Peyer's patch (tissue), 4 donors: ENCODE measurements around the gene RTP5. TPM values are rescaled to one million over a fixed set of nuclear protein-coding genes. Genes with fewer than 3 reads are reported as not detected.
"Not testable (repeated sequence)": the region's sequence is repeated elsewhere in the genome, so short reads cannot be mapped to it uniquely, and the experiment has no call there.

ENCODE experiments used
- DNase-seq, 3 donors: peaks; one replicate each; pipeline ENCODE4 v3.0.0-alpha.2; 2017 to 2019
- H3K27ac ChIP-seq, 4 donors: fragments of 200-600 bp; sonication (generic); one replicate each; pipeline ENCODE4 v1.5.1; 2016 to 2019
- H3K27me3 ChIP-seq, 2 donors: fragments of 200-600 bp; sonication (generic); one replicate each; pipeline ENCODE4 v1.5.1; 2019
- H3K36me3 ChIP-seq, 3 donors: fragments of 200-600 bp; sonication (generic); one replicate each; pipeline ENCODE4 v1.5.1; 2016 to 2019
- H3K4me1 ChIP-seq, 4 donors: fragments of 200-600 bp; sonication (generic); one replicate each; pipeline ENCODE4 v1.5.1; 2016 to 2019
- H3K4me3 ChIP-seq, 4 donors: fragments of 200-600 bp; sonication (generic); 1 replicate in 3 of 4; 2 replicates in 1 of 4; pipeline ENCODE4 v1.5.1; 2016 to 2019; ENCODE audit warnings: mild to moderate bottlenecking in 1 of 4
- H3K9me3 ChIP-seq, 4 donors: fragments of 200-600 bp; sonication (generic); one replicate each; pipeline ENCODE4 v1.5.1; 2016 to 2019; ENCODE audit warnings: mild to moderate bottlenecking in 1 of 4
- POLR2A ChIP-seq, 2 donors: fragments of 450-650 bp; IDR thresholded peaks; one replicate each; pipeline ENCODE4 v1.5.1; 2017; ENCODE audit warnings: antibody characterized with exemption in 2 of 2, mild to moderate bottlenecking in 2 of 2, moderate library complexity in 2 of 2
- total RNA-seq, 4 donors: library from RNA; depleted of rRNA; stranded (reverse); fragments of >200 nt; gene quantifications; one replicate each; pipeline ENCODE4 v1.1.0, GENCODE V29; 2016
- TF ChIP-seq, protein P1 (sequence below), 6 experiments: fragments of 450-650 bp in 4 of 6; fragments of 200-600 bp in 2 of 6; sonication (generic) in 1 of 6; IDR thresholded peaks; one replicate each; pipeline ENCODE4 v1.5.1; 2017 to 2019; ENCODE audit warnings: antibody characterized with exemption in 6 of 6, mild to moderate bottlenecking in 3 of 6, moderate library complexity in 1 of 6

Gene RTP5
- total RNA-seq, 4 donors from 2014 or later = 0.54 TPM; not detected in 3

DNA sequence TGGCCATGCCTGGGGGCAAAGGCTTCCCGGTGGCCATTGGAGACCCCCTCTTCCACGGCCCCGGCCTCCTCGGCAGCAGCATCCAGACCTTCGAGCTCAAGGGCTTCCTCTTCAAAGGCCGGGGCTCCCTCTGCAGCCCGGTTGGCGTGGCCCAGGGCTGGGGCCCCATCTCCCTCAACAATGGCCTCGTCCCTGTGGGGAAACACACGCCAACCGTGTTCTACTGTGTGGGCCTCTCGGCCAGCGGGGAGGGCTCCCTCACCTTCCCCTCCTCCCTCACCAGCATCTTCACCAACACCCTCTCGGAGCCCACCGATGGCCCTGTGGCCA, 2.7 kb downstream of the RTP5 start:
- Histone ChIP-seq H3K4me3 (no peak overlapping the region), H3K27me3 (no peaks in the 10 kb centered on the region), H3K36me3 (no peaks in the 10 kb centered on the region), H3K4me1 (peaks cover 0 to 6% (median 0%) of the 10 kb centered on the region in 4 donors), H3K9me3 (no peaks in the 10 kb centered on the region), H3K27ac (no peak overlapping the region)
- TF ChIP-seq, protein P1, sequence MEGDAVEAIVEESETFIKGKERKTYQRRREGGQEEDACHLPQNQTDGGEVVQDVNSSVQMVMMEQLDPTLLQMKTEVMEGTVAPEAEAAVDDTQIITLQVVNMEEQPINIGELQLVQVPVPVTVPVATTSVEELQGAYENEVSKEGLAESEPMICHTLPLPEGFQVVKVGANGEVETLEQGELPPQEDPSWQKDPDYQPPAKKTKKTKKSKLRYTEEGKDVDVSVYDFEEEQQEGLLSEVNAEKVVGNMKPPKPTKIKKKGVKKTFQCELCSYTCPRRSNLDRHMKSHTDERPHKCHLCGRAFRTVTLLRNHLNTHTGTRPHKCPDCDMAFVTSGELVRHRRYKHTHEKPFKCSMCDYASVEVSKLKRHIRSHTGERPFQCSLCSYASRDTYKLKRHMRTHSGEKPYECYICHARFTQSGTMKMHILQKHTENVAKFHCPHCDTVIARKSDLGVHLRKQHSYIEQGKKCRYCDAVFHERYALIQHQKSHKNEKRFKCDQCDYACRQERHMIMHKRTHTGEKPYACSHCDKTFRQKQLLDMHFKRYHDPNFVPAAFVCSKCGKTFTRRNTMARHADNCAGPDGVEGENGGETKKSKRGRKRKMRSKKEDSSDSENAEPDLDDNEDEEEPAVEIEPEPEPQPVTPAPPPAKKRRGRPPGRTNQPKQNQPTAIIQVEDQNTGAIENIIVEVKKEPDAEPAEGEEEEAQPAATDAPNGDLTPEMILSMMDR (IDR thresholded peaks at IDR 0.05) = no peak
- TF ChIP-seq POLR2A (IDR thresholded peaks at IDR 0.05) = no peak
- no peak for DNase-seq

DNA sequence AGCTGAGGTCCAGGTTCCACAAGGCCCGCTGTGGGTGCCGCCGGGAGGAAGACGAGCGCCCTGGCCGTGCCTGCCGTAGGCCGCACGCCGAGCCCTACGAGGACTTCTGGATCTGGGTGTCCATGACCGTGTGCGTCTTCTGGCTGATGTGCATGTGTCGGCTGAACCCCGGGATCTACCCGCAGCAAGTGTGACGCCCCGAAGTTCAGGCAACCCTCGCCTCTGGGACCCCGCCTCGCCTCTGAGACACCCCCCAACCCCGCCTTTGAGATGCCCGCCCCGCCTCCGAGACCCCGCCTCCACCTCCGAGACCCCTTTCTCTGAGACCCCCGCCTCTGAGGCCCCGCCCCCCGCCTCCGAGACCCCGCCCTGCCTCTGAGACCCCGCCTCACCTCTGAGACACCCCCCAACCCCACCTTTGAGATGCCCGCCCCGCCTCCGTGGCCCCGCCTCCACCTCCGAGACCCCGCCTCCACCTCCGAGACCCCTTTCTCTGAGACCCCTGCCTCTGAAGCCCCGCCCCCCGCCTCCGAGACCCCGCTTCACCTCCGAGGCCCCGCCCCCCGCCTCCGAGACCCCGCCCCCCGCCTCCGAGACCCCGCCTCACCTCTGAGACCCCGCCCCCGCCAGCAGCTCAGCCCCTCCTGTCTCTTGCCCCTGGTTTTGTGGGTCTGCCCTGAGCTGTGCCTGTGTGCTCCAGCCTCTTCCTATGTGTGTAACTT, 3.7 kb downstream of the RTP5 start:
- Histone ChIP-seq H3K27me3 (no peaks in the 10 kb centered on the region), H3K36me3 (no peaks in the 10 kb centered on the region), H3K27ac (no peak overlapping the region), H3K4me3 (no peak overlapping the region), H3K9me3 (no peaks in the 10 kb centered on the region), H3K4me1 (peaks cover 0 to 6% (median 0%) of the 10 kb centered on the region in 4 donors)
- no peak for DNase-seq
- TF ChIP-seq POLR2A (IDR thresholded peaks at IDR 0.05) = no peak
- TF ChIP-seq, protein P1 (IDR thresholded peaks at IDR 0.05) = no peak

DNA sequence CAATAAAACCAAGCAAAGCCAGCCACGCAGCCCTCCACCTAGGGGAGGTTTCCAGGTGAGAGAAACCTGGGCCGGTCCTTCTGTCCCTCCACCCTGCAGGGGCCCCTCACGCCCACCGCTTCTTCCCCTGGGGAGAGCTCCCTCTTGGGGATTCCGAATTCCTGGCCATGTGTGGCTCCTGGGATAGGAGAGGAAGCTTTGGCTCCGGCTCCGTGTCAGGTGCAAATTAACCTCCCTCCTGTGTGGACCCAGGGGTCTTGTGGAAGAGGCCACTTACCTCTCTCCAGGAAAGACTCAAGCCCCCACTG, 4.2 kb downstream of the RTP5 start:
- no peak overlapping the region for H3K27ac ChIP-seq
- H3K27me3 ChIP-seq = no peaks in the 10 kb centered on the region
- no peak for DNase-seq
- H3K9me3 ChIP-seq = no peaks in the 10 kb centered on the region
- TF ChIP-seq, protein P1 (IDR thresholded peaks at IDR 0.05) = no peak
- no peak for TF ChIP-seq POLR2A (IDR thresholded peaks at IDR 0.05)
- H3K4me3 ChIP-seq = no peak overlapping the region
- H3K4me1 ChIP-seq = peaks cover 0 to 6% (median 0%) of the 10 kb centered on the region in 4 donors
- H3K36me3 ChIP-seq = no peaks in the 10 kb centered on the region

DNA sequence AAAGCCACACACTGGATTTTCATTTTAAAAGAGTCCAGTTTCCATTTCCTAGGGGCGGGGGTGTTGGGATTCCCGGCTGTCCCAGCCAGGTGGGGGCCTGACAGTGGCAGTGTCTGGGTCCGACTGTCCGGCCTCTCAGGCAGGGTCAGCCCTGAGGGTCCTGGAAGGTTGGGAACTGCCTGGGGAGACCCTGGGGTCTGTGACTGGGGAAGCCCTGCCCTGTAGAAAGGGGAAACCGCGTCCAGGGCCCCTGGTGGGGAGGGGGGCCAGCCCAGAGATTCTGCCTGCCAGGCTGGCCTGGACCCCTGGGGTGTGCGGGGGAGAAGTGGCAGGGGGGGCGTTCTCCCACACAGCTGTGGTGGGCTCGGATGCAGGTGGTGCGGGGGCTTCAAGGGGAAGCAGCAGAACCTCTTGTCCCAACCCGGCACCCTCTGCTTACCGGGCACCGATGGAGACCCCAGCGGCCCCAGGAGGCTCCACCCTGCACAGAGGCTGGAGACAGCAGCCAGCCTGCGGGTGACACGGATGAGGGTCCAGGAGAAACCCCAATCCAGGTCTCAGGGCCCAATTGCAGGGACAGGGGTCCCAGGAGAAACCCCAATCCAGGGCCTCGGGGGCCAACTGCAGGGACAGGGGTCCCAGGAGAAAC, 4.9 kb downstream of the RTP5 start:
- Histone ChIP-seq H3K27me3 (no peaks in the 10 kb centered on the region), H3K36me3 (no peaks in the 10 kb centered on the region), H3K9me3 (no peaks in the 10 kb centered on the region), H3K27ac (no peak overlapping the region), H3K4me1 (peaks cover 0 to 6% (median 0%) of the 10 kb centered on the region in 4 donors), H3K4me3 (no peak overlapping the region)
- no peak for TF ChIP-seq POLR2A (IDR thresholded peaks at IDR 0.05)
- TF ChIP-seq, protein P1 (IDR thresholded peaks at IDR 0.05) = no peak
- DNase-seq = no peak

DNA sequence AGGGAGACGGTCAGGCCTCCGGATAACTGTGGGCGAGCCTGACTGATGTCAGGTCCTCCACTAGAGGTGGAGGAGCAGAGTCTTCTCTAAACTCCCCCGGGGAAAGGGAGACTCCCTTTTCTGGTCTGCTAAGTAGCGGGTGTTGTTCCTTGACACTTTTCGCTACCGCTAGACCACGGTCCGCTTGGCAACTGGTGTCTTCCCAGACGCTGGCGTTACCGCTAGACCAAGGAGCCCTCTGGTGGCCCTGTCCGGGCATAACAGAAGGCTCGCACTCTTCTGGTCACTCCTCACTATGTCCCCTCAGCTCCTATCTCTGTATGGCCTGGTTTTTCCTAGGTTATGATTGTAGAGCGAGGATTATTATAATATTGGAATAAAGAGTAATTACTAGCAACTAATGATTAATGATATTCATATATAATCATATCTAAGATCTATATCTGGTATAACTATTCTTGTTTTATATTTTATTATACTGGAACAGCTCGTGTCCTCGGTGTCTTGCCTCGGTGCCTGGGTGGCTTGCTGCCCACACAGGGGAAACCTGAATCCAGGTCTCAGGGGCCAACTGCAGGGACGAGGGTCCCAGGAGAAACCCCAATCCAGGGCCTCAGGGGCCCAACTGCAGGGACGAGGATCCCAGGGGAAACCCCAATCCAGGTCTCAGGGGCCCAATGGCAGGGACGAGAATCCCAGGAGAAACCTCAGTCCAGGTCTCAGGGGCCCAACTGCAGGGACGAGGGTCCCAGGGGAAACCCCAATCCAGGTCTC, 6.4 kb downstream of the RTP5 start:
- H3K27me3 ChIP-seq, H3K4me1 ChIP-seq, H3K27ac ChIP-seq, H3K9me3 ChIP-seq, H3K4me3 ChIP-seq, H3K36me3 ChIP-seq: not testable (repeated sequence)
- peak in 1 of 3 donors; percentile 69 for DNase-seq
- TF ChIP-seq, protein P1 (IDR thresholded peaks at IDR 0.05) = peak in 3 of 6 experiments; percentile 36 to 38 (median 36)
